Psoas muscle (tissue), 8 donors: ENCODE data around the gene VAT1L. TPM values are rescaled to one million over a fixed set of nuclear protein-coding genes. Genes with fewer than 3 reads are reported as not detected.
A peak's percentile ranks its signal among the peaks of the same experiment; 100 is the strongest.

Experiments used
- ATAC-seq, 4 donors: fragments of 200-7000 bp; cut with Tn5 transposase; one replicate each; pipeline ENCODE4 v1.9.1; 2020; ENCODE audit warnings: moderate library complexity in 3 of 4, mild to moderate bottlenecking in 2 of 4
- DNase-seq, 2 donors: peaks; one replicate each; pipeline ENCODE4 v3.0.0-alpha.2; 2020
- H3K27ac ChIP-seq: fragments of 200-600 bp; one replicate; pipeline ENCODE4 v1.8.0; 2022
- H3K27me3 ChIP-seq, 3 donors: fragments of 200-600 bp in 1 of 3; one replicate each; pipeline versions ENCODE4 v1.6.1 to v1.8.0; 2013 to 2022; ENCODE audit warnings: low read length in 2 of 3, mild to moderate bottlenecking in 2 of 3, moderate library complexity in 1 of 3; ENCODE audit not compliant: insufficient read depth in 3 of 3
- H3K36me3 ChIP-seq, 2 donors: fragments of 200-600 bp in 1 of 2; one replicate each; pipeline versions ENCODE4 v1.6.1 to v1.8.0; 2013 to 2022; ENCODE audit warnings: low read depth in 1 of 2, mild to moderate bottlenecking in 1 of 2, moderate library complexity in 1 of 2; ENCODE audit not compliant: insufficient read depth in 1 of 2
- H3K4me1 ChIP-seq: fragments of 200-600 bp; one replicate; pipeline ENCODE4 v1.8.0; 2022
- H3K4me3 ChIP-seq: fragments of 200-600 bp; one replicate; pipeline ENCODE4 v1.8.0; 2022; ENCODE audit warnings: mild to moderate bottlenecking
- H3K9me3 ChIP-seq: fragments of 200-600 bp; one replicate; pipeline ENCODE4 v1.8.0; 2022
- WGBS, 3 donors: extraction: QIAGEN DNeasy Blood & Tissue Kit; methylation state at CpG; one replicate each; pipeline versions ENCODE4 v1.1.6 to v1.1.7; 2013; 5-methylcytosine and 5-hydroxymethylcytosine counted together
- intact Hi-C, 2 donors: fragments of 100-400 bp; cut with DNase I; formaldehyde crosslinking; loops; one replicate each; pipeline versions ENCODE4 v1.11.0 to v1.14.2; 2022
- polyA plus RNA-seq, 3 donors: library from polyadenylated mRNA; stranded (reverse); fragments of 200-250 nt; gene quantifications; one replicate each; pipeline ENCODE4 v1.2.3, GENCODE V29; 2013
- total RNA-seq, 4 donors: library from RNA; stranded (reverse); fragmentation: NEBNext Ultra II Directional in 2 of 4; extraction: Animal tissue kit (Norgen Biotek cat#: 25700) in 2 of 4; gene quantifications; one replicate each; pipeline versions ENCODE4 v1.2.1 to v1.2.4, GENCODE V29; 2021 to 2023
- TF ChIP-seq, protein P1 (sequence below): fragments of 200-600 bp; IDR thresholded peaks from one replicate; pipeline ENCODE4 v1.8.0; 2022; ENCODE audit warnings: antibody characterized with exemption
- donor health status: healthy with polysubstance abuse.
- donor health status: DM: no; HTN: no; CAD: no; lungs with moderate emphysema.
- donor health status: Bipolar disorder and iron deficiency.
- donor health status: healthy.
- donor health status: DM: yes; HTN: yes; CAD: no.
- donor health status: DM: no; HTN: no; CAD: no.
- donor health status: DM: no; HTN: no; CAD: no.
- donor health status: DM: yes; HTN: yes; CAD: no.

The VAT1L gene
- total and polyA plus RNA-seq, 7 donors: 0.03 to 0.20 (median 0.09) TPM; not detected in 3

DNA sequence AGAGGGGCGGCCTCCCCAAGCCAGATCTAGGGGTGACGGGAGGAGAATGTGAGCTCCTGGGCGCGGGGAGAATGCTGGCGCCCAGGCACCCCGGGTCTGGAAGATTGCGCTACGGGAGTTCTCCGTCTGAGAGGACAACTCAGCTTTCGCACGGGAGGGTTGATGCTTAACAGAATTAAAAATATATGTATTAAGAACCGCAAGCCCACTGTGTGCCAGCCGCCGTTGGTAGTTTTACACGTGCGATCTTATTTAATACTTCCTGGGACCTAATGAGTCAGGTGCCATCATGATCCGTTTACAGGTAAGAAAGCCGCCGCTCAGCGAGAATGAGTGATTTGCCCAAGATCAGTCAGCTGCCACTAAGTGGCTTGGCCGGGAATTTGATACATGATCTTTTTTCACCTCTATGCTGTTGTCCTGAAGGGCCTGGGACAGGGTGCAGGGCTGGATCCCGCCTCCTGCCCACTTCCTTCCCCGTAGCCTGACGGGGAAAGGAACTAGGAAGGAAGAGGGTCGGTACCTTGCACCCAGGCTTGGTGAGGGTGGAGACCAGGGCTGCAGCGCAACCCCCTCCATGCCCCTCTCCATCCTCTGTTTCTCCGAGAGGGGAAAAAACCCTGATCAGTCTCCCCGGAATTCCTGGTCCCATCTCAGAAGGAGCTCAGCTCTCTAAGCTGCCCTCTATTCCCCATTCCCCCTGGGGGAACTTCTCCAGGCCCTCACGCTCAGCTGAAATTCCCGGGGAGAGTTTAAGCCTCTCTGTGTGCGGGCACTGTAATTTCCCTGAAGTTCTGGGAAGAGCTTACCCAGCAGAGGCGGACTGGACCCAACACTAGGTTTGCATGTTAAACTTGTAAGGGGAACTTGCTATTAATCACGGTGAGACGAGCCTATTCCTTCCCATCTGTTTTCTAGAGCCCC lies 983 bp downstream of the VAT1L start:
- H3K27ac ChIP-seq: no peak overlapping the region
- peaks cover 2 to 66% (median 14%) of the 10 kb centered on the region in 3 donors for H3K27me3 ChIP-seq
- no peak for DNase-seq
- no peaks in the 10 kb centered on the region for H3K36me3 ChIP-seq
- no peak for ATAC-seq
- TF ChIP-seq, protein P1, sequence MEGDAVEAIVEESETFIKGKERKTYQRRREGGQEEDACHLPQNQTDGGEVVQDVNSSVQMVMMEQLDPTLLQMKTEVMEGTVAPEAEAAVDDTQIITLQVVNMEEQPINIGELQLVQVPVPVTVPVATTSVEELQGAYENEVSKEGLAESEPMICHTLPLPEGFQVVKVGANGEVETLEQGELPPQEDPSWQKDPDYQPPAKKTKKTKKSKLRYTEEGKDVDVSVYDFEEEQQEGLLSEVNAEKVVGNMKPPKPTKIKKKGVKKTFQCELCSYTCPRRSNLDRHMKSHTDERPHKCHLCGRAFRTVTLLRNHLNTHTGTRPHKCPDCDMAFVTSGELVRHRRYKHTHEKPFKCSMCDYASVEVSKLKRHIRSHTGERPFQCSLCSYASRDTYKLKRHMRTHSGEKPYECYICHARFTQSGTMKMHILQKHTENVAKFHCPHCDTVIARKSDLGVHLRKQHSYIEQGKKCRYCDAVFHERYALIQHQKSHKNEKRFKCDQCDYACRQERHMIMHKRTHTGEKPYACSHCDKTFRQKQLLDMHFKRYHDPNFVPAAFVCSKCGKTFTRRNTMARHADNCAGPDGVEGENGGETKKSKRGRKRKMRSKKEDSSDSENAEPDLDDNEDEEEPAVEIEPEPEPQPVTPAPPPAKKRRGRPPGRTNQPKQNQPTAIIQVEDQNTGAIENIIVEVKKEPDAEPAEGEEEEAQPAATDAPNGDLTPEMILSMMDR: no peak
- no peaks in the 10 kb centered on the region for H3K4me1 ChIP-seq
- peak overlapping the region; percentile 56 for H3K4me3 ChIP-seq
- H3K9me3 ChIP-seq: no peaks in the 10 kb centered on the region
- intact Hi-C loops: loop anchor here in 1 of 2 donors (5.0 kb wide), 1 partner anchor 78 kb away; no protein-coding TSS in a partner anchor
- WGBS, 3 donors: 2 to 4% (median 4%) methylated on average over 29 to 34 of the region's 34 CpGs

DNA sequence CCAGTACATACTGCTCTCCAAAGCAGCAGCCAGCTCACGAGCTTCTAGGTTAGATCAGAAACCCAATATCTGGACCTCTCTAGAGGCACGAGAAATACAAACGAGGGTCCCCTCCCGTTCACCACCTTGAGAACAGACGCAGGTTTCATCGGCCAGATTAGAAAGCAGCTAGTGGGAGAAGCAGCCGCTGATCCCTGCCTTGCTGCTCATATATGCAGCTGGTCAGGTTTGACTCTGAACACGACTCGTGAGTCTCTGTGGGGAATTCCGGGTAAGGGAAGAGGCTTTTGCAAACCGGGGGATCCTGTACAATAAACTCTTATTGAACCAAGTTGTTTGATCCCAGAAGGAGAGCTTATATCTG lies 1.6 kb downstream of the VAT1L start:
- TF ChIP-seq, protein P1: no peak

DNA sequence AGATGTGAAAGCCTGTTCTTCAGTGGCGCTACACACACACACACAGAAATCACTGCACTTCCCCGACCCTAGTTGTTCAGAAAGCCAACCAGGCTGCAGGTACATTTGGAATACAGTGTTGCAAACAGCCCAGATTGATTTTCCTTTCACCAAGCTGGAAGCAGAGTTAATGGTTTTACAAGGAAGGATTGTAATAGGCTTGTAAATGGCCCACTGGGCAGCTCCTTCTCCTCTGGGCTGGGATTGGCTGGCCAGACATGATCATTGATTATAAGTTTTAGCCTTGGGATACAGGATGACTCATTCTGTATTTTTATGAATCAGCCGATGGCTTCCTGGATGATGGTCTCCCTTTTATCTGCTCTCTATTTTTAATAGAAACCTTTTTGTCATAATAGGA lies 2.5 kb downstream of the VAT1L start:
- TF ChIP-seq, protein P1: no peak
- no peaks in the 10 kb centered on the region for H3K4me1 ChIP-seq
- no peak for DNase-seq
- ATAC-seq: no peak
- WGBS, 3 donors: 47 to 57% (median 50%) methylated on average over 3 of the region's 3 CpGs
- no peak overlapping the region for H3K4me3 ChIP-seq
- H3K27me3 ChIP-seq: peaks cover 2 to 55% (median 14%) of the 10 kb centered on the region in 3 donors
- H3K27ac ChIP-seq: no peak overlapping the region
- intact Hi-C loops: loop anchor here in 1 of 2 donors (5.0 kb wide), 1 partner anchor 76 kb away; no protein-coding TSS in a partner anchor
- no peaks in the 10 kb centered on the region for H3K36me3 ChIP-seq
- H3K9me3 ChIP-seq: no peaks in the 10 kb centered on the region

More for the DNA sequence above, 1.6 kb downstream of the VAT1L start:
- WGBS, 3 donors: 4 to 6% (median 5%) methylated on average over 11 of the region's 11 CpGs
- Histone ChIP-seq H3K36me3 (no peaks in the 10 kb centered on the region), H3K4me3 (no peak overlapping the region), H3K9me3 (no peaks in the 10 kb centered on the region), H3K4me1 (no peaks in the 10 kb centered on the region), H3K27ac (no peak overlapping the region), H3K27me3 (peaks cover 2 to 62% (median 14%) of the 10 kb centered on the region in 3 donors)
- intact Hi-C loops: loop anchor here in 1 of 2 donors (5.0 kb wide), 1 partner anchor 77 kb away; no protein-coding TSS in a partner anchor
- DNase-seq (no peak), ATAC-seq (no peak)

DNA sequence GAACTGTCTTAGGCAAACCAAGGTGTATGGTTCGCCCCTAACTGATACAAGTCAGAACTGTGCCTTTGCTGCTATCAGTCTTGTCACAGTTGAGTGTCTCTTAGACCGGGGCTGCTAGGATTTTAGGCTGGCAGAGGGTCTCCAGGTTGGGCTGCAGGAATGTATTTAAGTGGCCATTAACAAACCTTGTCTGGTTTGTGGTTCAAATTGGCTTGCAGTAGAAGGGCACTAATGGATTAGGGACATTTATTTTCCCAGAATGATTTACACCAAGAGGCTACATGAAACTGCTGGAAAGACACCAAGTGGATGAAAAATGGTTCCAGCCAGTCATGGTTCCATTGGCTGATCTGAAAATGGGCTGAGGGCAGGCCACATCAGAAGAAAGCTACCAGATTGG lies 5.1 kb downstream of the VAT1L start:
- H3K36me3 ChIP-seq: no peaks in the 10 kb centered on the region
- no peak for DNase-seq
- WGBS, 3 donors: 63 to 71% (median 64%) methylated on average over 2 of the region's 2 CpGs
- intact Hi-C loops: loop anchor here in 1 of 2 donors (5.0 kb wide), 1 partner anchor 74 kb away; no protein-coding TSS in a partner anchor
- no peak overlapping the region for H3K4me3 ChIP-seq
- no peaks in the 10 kb centered on the region for H3K9me3 ChIP-seq
- TF ChIP-seq, protein P1: no peak
- no peaks in the 10 kb centered on the region for H3K4me1 ChIP-seq
- no peak for ATAC-seq
- no peak overlapping the region for H3K27ac ChIP-seq
- H3K27me3 ChIP-seq: peaks cover 5 to 32% (median 14%) of the 10 kb centered on the region in 3 donors
